HepG2 (cell line): ENCODE results near the gene CDK2. TPM values are rescaled to one million over a fixed set of nuclear protein-coding genes. Genes with fewer than 3 reads are reported as not detected.
A peak's percentile ranks its signal among the peaks of the same experiment; 100 is the strongest.

Experiments used
- ARID2 ChIP-seq: sonication (generic); formaldehyde crosslinking; IDR thresholded peaks from 2 replicates; pipeline ENCODE4 v1.8.1; 2022; ENCODE audit warnings: mild to moderate bottlenecking, missing genetic modification reagents, borderline replicate concordance
- ATF7-NPFF ChIP-seq: sonication (generic); formaldehyde crosslinking; IDR thresholded peaks from 2 replicates; pipeline ENCODE4 v1.8.1; 2023; ENCODE audit warnings: mild to moderate bottlenecking, low read depth, missing genetic modification reagents, moderate library complexity
- ELF4 ChIP-seq: sonication (generic); formaldehyde crosslinking; IDR thresholded peaks from 2 replicates; pipeline ENCODE4 v1.5.0; 2020; ENCODE audit warnings: missing genetic modification reagents, mild to moderate bottlenecking, moderate library complexity, borderline replicate concordance
- HES4 ChIP-seq: sonication (generic); formaldehyde crosslinking; IDR thresholded peaks from 2 replicates; pipeline ENCODE4 v1.9.0; 2021; ENCODE audit warnings: mild to moderate bottlenecking, missing genetic modification reagents, borderline replicate concordance
- HOXA9 ChIP-seq: sonication (generic); formaldehyde crosslinking; IDR thresholded peaks from 2 replicates; pipeline ENCODE4 v1.8.1; 2022; ENCODE audit warnings: missing genetic modification reagents, mild to moderate bottlenecking, moderate library complexity, borderline replicate concordance
- KAT7 ChIP-seq: IDR thresholded peaks from 2 replicates; pipeline ENCODE4 v1.6.1; 2018; ENCODE audit warnings: borderline replicate concordance, missing compliant biosample characterization
- MNT ChIP-seq: fragments of 450-650 bp; IDR thresholded peaks from 2 replicates; pipeline ENCODE4 v1.6.1; 2016
- MYC ChIP-seq: sonication (generic); formaldehyde crosslinking; IDR thresholded peaks from 2 replicates; pipeline ENCODE4 v1.9.0; 2021; ENCODE audit warnings: missing genetic modification reagents, borderline replicate concordance
- NR2F1 ChIP-seq, 2 experiments: fragments of 450-650 bp in 1 of 2; formaldehyde crosslinking in 1 of 2; IDR thresholded peaks; 2 replicates each; pipeline versions ENCODE4 v1.5.0 to v1.6.1; 2016 to 2020; ENCODE audit warnings: mild to moderate bottlenecking in 1 of 2, missing compliant biosample characterization in 1 of 2, missing genetic modification reagents in 1 of 2, moderate library complexity in 1 of 2
- PHF5A ChIP-seq: IDR thresholded peaks from one replicate; pipeline ENCODE4 v1.6.1; 2018; ENCODE audit warnings: low read depth, missing genetic modification reagents; ENCODE audit not compliant: unreplicated experiment
- RNF2 ChIP-seq: fragments of 450-650 bp; conservative IDR thresholded peaks from 2 replicates; pipeline ENCODE4 v1.6.1; 2016; ENCODE audit warnings: low read depth
- SAFB2 ChIP-seq: sonication (generic); formaldehyde crosslinking; IDR thresholded peaks from 2 replicates; pipeline ENCODE4 v1.5.1; 2020; ENCODE audit warnings: missing genetic modification reagents, low read depth, mild to moderate bottlenecking, borderline replicate concordance
- SMAD3 ChIP-seq: sonication (generic); formaldehyde crosslinking; IDR thresholded peaks from 2 replicates; pipeline ENCODE4 v1.4.0; 2020; ENCODE audit warnings: missing genetic modification reagents
- SP5 ChIP-seq: IDR thresholded peaks from 2 replicates; pipeline ENCODE4 v1.6.1; 2016; ENCODE audit warnings: low read depth, borderline replicate concordance
- STAG1 ChIP-seq: sonication (generic); formaldehyde crosslinking; IDR thresholded peaks from 2 replicates; pipeline ENCODE4 v1.4.0; 2020; ENCODE audit warnings: missing genetic modification reagents
- TFDP2 ChIP-seq: sonication (generic); formaldehyde crosslinking; IDR thresholded peaks from 2 replicates; pipeline ENCODE4 v1.4.0; 2020; ENCODE audit warnings: missing genetic modification reagents
- ZC3H13 ChIP-seq: sonication (generic); formaldehyde crosslinking; IDR thresholded peaks from 2 replicates; pipeline ENCODE4 v1.8.1; 2023; ENCODE audit warnings: mild to moderate bottlenecking, missing genetic modification reagents, moderate library complexity
- ZEB1 ChIP-seq: IDR thresholded peaks from 2 replicates; pipeline ENCODE4 v1.6.1; 2012; ENCODE audit warnings: mild to moderate bottlenecking, low read depth, inconsistent platforms; ENCODE audit not compliant: insufficient replicate concordance
- ZNF263 ChIP-seq: sonication (generic); formaldehyde crosslinking; IDR thresholded peaks from 2 replicates; pipeline ENCODE4 v1.4.0; 2020; ENCODE audit warnings: missing genetic modification reagents
- ZNF30 ChIP-seq: sonication (generic); formaldehyde crosslinking; IDR thresholded peaks from 2 replicates; pipeline ENCODE4 v1.5.0; 2020; ENCODE audit warnings: mild to moderate bottlenecking, missing genetic modification reagents
- ZNF333 ChIP-seq: sonication (generic); formaldehyde crosslinking; IDR thresholded peaks from 2 replicates; pipeline ENCODE4 v1.4.0; 2020; ENCODE audit warnings: mild to moderate bottlenecking, missing genetic modification reagents, borderline replicate concordance
- ZNF576 ChIP-seq: sonication (generic); formaldehyde crosslinking; IDR thresholded peaks from 2 replicates; pipeline ENCODE4 v1.4.0; 2020; ENCODE audit warnings: mild to moderate bottlenecking, missing genetic modification reagents
- polyA plus RNA-seq, 8 experiments: library from polyadenylated mRNA; depleted of rRNA in 3 of 8; stranded (reverse) in 7 of 8; unstranded in 1 of 8; fragments of >200 nt; fragmentation: Illumina TruSeq in 4 of 8; extraction: Trizol in 4 of 8; gene quantifications; 2 replicates each; pipeline versions ENCODE4 v1.2.1 to v1.2.3, GENCODE V29; 2011 to 2016; ENCODE audit warnings: low read depth in 4 of 8, missing spikeins in 1 of 8, mixed read lengths in 1 of 8; ENCODE audit not compliant: insufficient read depth in 1 of 8
- total RNA-seq, 5 experiments: library from RNA; depleted of rRNA; stranded (reverse); fragments of >200 nt; fragmentation: Illumina TruSeq; extraction: Trizol; gene quantifications; 2 replicates each; pipeline ENCODE4 v1.2.3, GENCODE V29; 2016; ENCODE audit warnings: low read depth in 1 of 5
- TF ChIP-seq, protein P1 (sequence below): sonication (generic); formaldehyde crosslinking; IDR thresholded peaks from 2 replicates; pipeline ENCODE4 v1.5.0; 2020; ENCODE audit warnings: missing genetic modification reagents
- TF ChIP-seq, protein P2 (sequence below): sonication (generic); formaldehyde crosslinking; IDR thresholded peaks from 2 replicates; pipeline ENCODE4 v1.5.0; 2020; ENCODE audit warnings: missing genetic modification reagents

The CDK2 gene
- total and polyA plus RNA-seq, 2 of the 13 experiments (the other 11 are each of a cell fraction or from before 2014, with no cell fraction given) = 47.5 to 52.6 TPM

DNA sequence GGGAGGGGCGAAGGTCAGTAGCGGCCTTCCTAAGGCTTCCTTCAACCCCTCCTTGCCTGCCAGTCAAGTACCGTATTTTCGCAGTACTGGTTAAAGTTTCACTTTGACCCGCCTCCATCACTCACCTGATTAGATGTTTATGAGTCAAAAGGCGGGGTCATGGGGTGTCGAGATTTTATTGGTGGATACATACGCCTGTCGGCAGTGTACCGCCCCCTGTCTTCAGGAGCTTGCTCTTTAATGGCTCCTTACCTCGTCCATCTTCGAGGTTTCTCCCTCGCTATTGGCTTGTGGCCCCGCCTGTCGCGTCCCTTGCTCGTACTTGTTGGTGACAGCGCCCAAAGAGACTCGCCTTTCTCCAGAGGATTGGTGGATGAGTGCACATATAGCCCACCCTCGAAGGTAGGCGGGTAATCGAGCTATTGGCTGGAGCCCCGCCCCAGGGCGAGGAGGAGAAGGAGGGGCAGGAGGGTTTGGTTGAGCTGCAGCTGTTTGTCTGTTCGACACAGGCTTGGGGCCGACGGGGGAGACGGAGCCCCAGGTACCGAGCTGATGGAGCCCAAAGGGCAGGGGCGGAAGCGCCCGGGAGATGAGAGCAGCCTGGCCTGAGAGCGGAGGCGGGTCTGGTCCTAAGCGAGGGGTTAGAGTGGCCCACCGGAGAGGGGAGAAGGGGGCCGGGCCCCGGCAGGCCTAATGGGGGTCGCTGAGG is 7.1 kb downstream of the CDK2 start, which contains the start of gene RAB5B (continued):
- TF ChIP-seq TFDP2 (CRISPR knock-in tag) (peak; percentile 84), ZNF333 (CRISPR knock-in tag) (peak; percentile 76; the same call in 1 of the 2 replicates), SMAD3 (CRISPR knock-in tag) (peak; percentile 79; the same call in 1 of the 2 replicates), ZNF30 (CRISPR knock-in tag) (no peak), ZNF263 (CRISPR knock-in tag) (no peak), ELF4 (CRISPR knock-in tag) (no peak; the same call in 1 of the 2 replicates), RNF2 (no peak), MNT (peak; percentile 11; the same call in 1 of the 2 replicates), SP5 (CRISPR knock-in tag) (peak; percentile 70; the same call in 1 of the 2 replicates), KAT7 (no peak), ZC3H13 (CRISPR knock-in tag) (no peak), PHF5A (peak; percentile 25), ZNF576 (CRISPR knock-in tag) (no peak), ATF7-NPFF (CRISPR knock-in tag) (no peak), MYC (peak; percentile 64; the same call in 1 of the 2 replicates), ARID2 (CRISPR knock-in tag) (no peak; the same call in 1 of the 2 replicates), SAFB2 (CRISPR knock-in tag) (no peak), STAG1 (no peak), NR2F1 (CRISPR knock-in tag; IDR thresholded peaks at IDR 0.05) (0 out of 4 replicates have a peak, but pooled peaks of 1 of the 2 experiments have one; percentile 29), HOXA9 (CRISPR knock-in tag) (no peak), HES4 (CRISPR knock-in tag) (no peak), ZEB1 (no peak)
- TF ChIP-seq, protein P1, sequence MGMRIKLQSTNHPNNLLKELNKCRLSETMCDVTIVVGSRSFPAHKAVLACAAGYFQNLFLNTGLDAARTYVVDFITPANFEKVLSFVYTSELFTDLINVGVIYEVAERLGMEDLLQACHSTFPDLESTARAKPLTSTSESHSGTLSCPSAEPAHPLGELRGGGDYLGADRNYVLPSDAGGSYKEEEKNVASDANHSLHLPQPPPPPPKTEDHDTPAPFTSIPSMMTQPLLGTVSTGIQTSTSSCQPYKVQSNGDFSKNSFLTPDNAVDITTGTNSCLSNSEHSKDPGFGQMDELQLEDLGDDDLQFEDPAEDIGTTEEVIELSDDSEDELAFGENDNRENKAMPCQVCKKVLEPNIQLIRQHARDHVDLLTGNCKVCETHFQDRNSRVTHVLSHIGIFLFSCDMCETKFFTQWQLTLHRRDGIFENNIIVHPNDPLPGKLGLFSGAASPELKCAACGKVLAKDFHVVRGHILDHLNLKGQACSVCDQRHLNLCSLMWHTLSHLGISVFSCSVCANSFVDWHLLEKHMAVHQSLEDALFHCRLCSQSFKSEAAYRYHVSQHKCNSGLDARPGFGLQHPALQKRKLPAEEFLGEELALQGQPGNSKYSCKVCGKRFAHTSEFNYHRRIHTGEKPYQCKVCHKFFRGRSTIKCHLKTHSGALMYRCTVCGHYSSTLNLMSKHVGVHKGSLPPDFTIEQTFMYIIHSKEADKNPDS = no peak
- TF ChIP-seq, protein P2, sequence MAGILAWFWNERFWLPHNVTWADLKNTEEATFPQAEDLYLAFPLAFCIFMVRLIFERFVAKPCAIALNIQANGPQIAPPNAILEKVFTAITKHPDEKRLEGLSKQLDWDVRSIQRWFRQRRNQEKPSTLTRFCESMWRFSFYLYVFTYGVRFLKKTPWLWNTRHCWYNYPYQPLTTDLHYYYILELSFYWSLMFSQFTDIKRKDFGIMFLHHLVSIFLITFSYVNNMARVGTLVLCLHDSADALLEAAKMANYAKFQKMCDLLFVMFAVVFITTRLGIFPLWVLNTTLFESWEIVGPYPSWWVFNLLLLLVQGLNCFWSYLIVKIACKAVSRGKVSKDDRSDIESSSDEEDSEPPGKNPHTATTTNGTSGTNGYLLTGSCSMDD (CRISPR knock-in tag) = no peak
